NOMO-1 (cell line): ENCODE measurements around the gene PEAK1.
A peak's percentile ranks its signal among the peaks of the same experiment; 100 is the strongest.

Experiments
- DNase-seq, 2 experiments: peaks; one replicate each; lab custom pipeline; 2025; ENCODE audit not compliant: unreplicated experiment in 2 of 2; lab: John Stamatoyannopoulos, UW

PEAK1 gene

GRCh38 chr15:77243716-77244401 lies 176.0 kb downstream of the PEAK1 start:
- peak in 1 of 2 experiments; percentile 15 for DNase-seq

- no peak for DNase-seq
These were observed 176.8 kb downstream of the PEAK1 start for GRCh38 chr15:77243135-77243534.

GRCh38 chr15:77239882-77240608 lies 179.9 kb downstream of the PEAK1 start:
- DNase-seq: no peak

GRCh38 chr15:77235566-77235965 lies 184.3 kb downstream of the PEAK1 start:
- DNase-seq: no peak

- no peak for DNase-seq
These were observed 191.1 kb downstream of the PEAK1 start for GRCh38 chr15:77228828-77229227.

DNA sequence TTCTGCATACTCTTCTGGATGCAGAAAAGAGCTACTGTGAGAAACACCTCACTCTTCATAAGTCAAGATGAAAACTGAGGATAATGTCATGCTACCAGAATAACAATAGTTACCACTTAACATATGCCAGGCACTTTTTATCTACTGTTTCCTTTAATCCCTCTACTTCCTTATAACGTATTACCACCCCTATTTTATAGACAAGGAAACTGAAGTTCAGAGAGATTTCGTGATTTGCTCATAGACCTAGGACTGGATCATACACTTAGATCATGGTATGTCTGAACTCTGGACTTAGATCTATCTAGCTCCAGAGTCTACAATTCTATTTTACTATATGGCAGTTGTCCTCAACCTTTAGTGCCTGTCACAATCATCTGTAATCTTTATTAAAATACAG lies 193.3 kb downstream of the PEAK1 start:
- no peak for DNase-seq

GRCh38 chr15:77225646-77226045 lies 194.3 kb downstream of the PEAK1 start:
- no peak for DNase-seq

- no peak for DNase-seq
These were observed 194.8 kb downstream of the PEAK1 start for GRCh38 chr15:77225088-77225487.

GRCh38 chr15:77224352-77224751 lies 195.6 kb downstream of the PEAK1 start:
- no peak for DNase-seq

DNA sequence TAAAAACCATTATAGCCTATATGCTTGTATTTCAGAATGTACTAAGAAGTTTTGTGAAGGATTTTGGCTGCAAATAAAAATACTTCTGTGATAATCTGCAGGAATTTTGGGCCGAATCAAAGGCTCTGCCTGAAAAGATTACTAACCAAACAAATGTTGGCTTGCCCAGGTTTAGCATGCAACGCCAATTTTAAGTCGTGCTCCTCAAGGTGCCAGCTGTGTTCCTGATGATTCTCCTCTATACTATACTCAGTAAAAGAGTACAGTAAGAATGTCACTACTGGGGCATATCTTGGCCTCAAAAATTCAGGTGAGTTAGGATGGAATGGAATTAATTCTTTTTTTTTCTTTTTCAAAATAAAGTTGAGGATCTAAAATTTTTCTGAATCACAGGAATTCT lies 198.2 kb downstream of the PEAK1 start:
- DNase-seq: no peak

- no peak for DNase-seq
These were observed 198.7 kb downstream of the PEAK1 start for GRCh38 chr15:77221174-77221573.

DNA sequence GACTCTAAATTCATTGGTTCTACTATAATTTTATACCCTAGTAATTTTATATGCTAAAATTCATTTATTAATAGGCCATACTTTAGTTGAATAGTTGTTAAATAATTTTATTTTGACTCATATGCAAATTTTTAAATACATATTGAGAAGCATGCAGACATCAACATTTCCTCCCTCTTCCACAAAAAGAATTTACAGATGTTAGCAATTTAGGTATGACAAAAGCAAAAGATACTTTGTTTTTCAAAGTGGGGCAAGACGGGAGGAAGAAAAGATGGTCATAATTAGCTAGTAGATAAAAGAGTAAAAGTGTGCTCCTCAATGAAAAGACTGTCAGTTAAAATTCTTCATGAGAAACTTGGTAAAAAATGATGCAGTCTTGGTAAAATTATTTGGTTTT lies 200.1 kb downstream of the PEAK1 start:
- no peak for DNase-seq

GRCh38 chr15:77209221-77209620 lies 210.7 kb downstream of the PEAK1 start:
- DNase-seq: no peak

- DNase-seq: no peak
These were observed 211.7 kb downstream of the PEAK1 start for GRCh38 chr15:77208241-77208640.

DNA sequence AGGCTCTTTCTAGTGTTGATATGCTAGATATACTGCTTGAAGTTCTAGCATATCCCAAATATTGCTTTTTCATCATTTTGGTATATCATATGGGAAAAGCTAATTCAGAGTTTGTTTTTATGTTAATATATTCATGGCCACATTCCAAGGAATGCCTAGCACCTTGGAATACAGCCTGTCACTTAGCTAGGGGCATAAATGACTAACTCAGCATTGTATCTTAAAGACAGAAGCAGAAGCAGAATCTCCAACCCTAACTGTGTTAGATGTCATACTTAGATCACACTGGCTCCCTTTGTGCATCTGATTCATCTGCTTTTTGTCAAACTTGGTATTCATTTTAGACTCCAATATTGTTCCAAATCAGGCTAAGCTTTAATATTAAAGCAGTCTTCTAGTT lies 218.2 kb downstream of the PEAK1 start:
- no peak for DNase-seq

DNA sequence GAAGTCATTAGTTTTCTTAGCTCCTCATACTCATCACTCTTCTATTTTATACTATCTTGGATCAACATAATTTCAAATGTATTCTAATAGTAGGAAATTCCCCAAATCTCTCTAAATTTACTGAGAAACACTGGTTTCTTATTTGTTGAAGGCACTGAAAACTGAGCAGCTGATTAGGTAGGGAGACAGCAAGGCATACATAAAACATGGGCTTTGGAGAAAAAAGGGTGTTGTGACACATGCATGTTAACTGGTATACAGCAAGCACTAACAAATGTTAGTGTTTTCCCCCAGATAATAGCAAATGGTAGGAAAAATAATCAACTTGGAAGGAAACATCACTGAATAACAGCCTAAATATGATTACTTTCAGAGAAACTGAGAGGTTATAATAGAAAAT lies 223.5 kb downstream of the PEAK1 start:
- no peak for DNase-seq

DNA sequence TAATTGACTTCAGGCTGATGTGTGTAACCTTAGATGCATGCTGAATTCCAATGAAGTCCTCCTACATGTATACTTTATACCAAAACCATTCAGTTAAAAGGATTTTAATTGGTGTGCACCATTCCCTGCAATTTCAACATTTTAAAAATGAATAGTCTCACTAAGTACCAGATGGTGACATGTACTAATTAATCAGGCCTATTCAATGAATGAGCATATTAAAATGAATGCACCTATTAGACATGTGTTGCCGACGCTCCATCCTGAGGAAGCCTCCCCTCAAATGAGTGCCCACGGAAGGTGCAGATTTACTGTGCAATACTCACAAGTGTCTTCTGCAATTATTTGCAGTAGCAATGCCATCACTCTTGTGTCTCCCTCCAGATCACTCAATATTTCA lies 224.3 kb downstream of the PEAK1 start:
- no peak for DNase-seq

GRCh38 chr15:77192451-77192850 lies 227.5 kb downstream of the PEAK1 start:
- DNase-seq: no peak

GRCh38 chr15:77191230-77191834 lies 228.6 kb downstream of the PEAK1 start:
- DNase-seq: no peak

DNA sequence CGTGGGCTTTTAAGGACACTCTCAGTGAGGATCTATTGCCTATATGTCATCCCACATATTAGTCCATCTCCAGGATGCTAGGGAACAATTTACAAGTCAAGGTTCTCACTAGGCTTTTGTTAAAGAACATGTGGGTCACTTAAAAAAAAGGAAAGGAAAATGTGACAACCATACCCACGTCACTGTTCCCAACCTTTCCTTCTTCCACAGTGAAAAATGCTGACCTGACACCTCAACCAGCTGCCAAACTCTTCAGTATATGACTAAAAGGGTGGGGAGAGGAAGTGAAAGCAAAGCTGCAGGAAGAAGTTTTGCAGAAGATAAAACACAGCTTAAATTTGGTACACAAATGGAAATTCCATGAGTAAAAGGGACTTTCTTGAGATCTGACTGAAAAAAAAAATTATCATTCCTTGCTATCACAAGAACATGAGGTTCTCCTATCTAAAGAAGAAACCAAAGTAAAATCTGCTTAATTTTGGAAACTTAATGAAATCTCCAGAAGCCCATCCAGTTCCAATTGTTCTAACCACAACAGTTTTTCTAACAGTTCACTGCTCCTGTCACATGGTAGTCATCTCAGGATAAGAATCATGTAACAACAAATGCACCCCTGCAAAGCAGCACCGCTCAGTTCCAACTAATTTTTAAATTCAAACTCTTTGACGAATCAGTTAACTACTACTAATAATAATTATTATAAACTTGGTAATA lies 232.0 kb downstream of the PEAK1 start:
- DNase-seq: peak; percentile 72 to 75

GRCh38 chr15:77186594-77187011 lies 233.3 kb downstream of the PEAK1 start:
- DNase-seq: peak in 1 of 2 experiments; percentile 7
